OCI-LY1 (cell line): ENCODE results near the gene SSBP3.

Experiments used
- H2AFZ ChIP-seq: fragments of 200-600 bp; sonication (generic), shearing (Covaris generic); 2 replicates; pipeline ENCODE4 v1.6.0; 2014; ENCODE audit warnings: antibody characterized with exemption, mild to moderate bottlenecking, low read length
- H3F3A ChIP-seq: fragments of 200-600 bp; sonication (generic), shearing (Covaris generic); 2 replicates; pipeline ENCODE4 v1.6.0; 2014; ENCODE audit warnings: mild to moderate bottlenecking, antibody characterized with exemption, low read length, moderate library complexity; ENCODE audit not compliant: insufficient read depth
- H3K27ac ChIP-seq: fragments of 200-600 bp; sonication (generic); 2 replicates; pipeline ENCODE4 v1.5.1; 2014; ENCODE audit warnings: low read length, mixed run types, mild to moderate bottlenecking, low read depth; ENCODE audit not compliant: poor library complexity, severe bottlenecking
- H3K27me3 ChIP-seq: fragments of 200-600 bp; sonication (generic); 2 replicates; pipeline ENCODE4 v1.6.0; 2014; ENCODE audit warnings: antibody characterized with exemption, mild to moderate bottlenecking, low read length, moderate library complexity; ENCODE audit not compliant: insufficient read depth
- H3K36me3 ChIP-seq: fragments of 200-600 bp; sonication (generic); 2 replicates; pipeline ENCODE4 v1.6.1; 2014; ENCODE audit warnings: mild to moderate bottlenecking, antibody characterized with exemption, low read length, moderate library complexity, mixed read lengths; ENCODE audit not compliant: insufficient read depth
- H3K4me1 ChIP-seq: fragments of 200-600 bp; sonication (generic); 2 replicates; pipeline ENCODE4 v1.5.1; 2014; ENCODE audit warnings: mild to moderate bottlenecking, low read length, moderate library complexity; ENCODE audit not compliant: insufficient read depth, severe bottlenecking
- H3K4me2 ChIP-seq: fragments of 200-600 bp; sonication (generic), shearing (Covaris generic); 2 replicates; pipeline ENCODE4 v1.6.1; 2014; ENCODE audit warnings: low read length
- H3K4me3 ChIP-seq: fragments of 200-600 bp; sonication (generic); 2 replicates; pipeline ENCODE4 v1.5.1; 2014; ENCODE audit warnings: low read length, low read depth, mild to moderate bottlenecking, mixed read lengths; ENCODE audit not compliant: poor library complexity, severe bottlenecking
- H3K79me2 ChIP-seq: fragments of 200-600 bp; shearing (Covaris generic); 2 replicates; pipeline ENCODE4 v1.6.1; 2016; ENCODE audit warnings: mixed run types, low read length, mixed read lengths; ENCODE audit not compliant: insufficient read depth
- H3K9ac ChIP-seq: fragments of 200-600 bp; sonication (generic), shearing (Covaris generic); 2 replicates; pipeline ENCODE4 v1.6.1; 2014; ENCODE audit warnings: mild to moderate bottlenecking, low read length, mixed read lengths
- H3K9me2 ChIP-seq: fragments of 200-600 bp; sonication (generic), shearing (Covaris generic); 2 replicates; pipeline ENCODE4 v1.6.1; 2014; ENCODE audit warnings: low read depth, mild to moderate bottlenecking, low read length, mixed read lengths
- H3K9me3 ChIP-seq: fragments of 200-600 bp; shearing (Covaris generic); 2 replicates; pipeline ENCODE4 v1.6.1; 2014; ENCODE audit warnings: low read length, mixed read lengths
- H4K20me1 ChIP-seq: fragments of 200-600 bp; sonication (generic), shearing (Covaris generic); 2 replicates; pipeline ENCODE4 v1.6.0; 2016; ENCODE audit warnings: mild to moderate bottlenecking, low read length; ENCODE audit not compliant: insufficient read depth
- EZH2 ChIP-seq: fragments of 200-600 bp; sonication (generic), shearing (Covaris generic); IDR thresholded peaks from 2 replicates; pipeline ENCODE4 v1.8.0; 2017; ENCODE audit warnings: borderline replicate concordance, mixed run types, mild to moderate bottlenecking, antibody characterized with exemption, low read length, moderate library complexity, mixed read lengths
- TF ChIP-seq, protein P1 (sequence below): fragments of 200-600 bp; sonication (generic), shearing (Covaris generic); IDR thresholded peaks from 2 replicates; pipeline ENCODE4 v1.5.1; 2017; ENCODE audit warnings: mild to moderate bottlenecking, antibody characterized with exemption, low read length, moderate library complexity, mixed read lengths

SSBP3 gene

GRCh38 chr1:54267815-54268761 is 138.1 kb downstream of the SSBP3 start:
- Histone ChIP-seq H3F3A (no peaks in the 10 kb centered on the region), H3K27me3 (no peaks in the 10 kb centered on the region), H3K79me2 (no peaks in the 10 kb centered on the region), H3K4me1 (peaks cover 7% of the 10 kb centered on the region), H2AFZ (no peak overlapping the region), H3K9ac (no peak overlapping the region), H4K20me1 (no peaks in the 10 kb centered on the region), H3K9me2 (no peaks in the 10 kb centered on the region), H3K36me3 (no peaks in the 10 kb centered on the region), H3K4me3 (no peak overlapping the region), H3K27ac (no peak overlapping the region), H3K4me2 (no peak overlapping the region), H3K9me3 (no peaks in the 10 kb centered on the region)
- TF ChIP-seq, protein P1, sequence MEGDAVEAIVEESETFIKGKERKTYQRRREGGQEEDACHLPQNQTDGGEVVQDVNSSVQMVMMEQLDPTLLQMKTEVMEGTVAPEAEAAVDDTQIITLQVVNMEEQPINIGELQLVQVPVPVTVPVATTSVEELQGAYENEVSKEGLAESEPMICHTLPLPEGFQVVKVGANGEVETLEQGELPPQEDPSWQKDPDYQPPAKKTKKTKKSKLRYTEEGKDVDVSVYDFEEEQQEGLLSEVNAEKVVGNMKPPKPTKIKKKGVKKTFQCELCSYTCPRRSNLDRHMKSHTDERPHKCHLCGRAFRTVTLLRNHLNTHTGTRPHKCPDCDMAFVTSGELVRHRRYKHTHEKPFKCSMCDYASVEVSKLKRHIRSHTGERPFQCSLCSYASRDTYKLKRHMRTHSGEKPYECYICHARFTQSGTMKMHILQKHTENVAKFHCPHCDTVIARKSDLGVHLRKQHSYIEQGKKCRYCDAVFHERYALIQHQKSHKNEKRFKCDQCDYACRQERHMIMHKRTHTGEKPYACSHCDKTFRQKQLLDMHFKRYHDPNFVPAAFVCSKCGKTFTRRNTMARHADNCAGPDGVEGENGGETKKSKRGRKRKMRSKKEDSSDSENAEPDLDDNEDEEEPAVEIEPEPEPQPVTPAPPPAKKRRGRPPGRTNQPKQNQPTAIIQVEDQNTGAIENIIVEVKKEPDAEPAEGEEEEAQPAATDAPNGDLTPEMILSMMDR = no peak
- no peak for TF ChIP-seq EZH2

GRCh38 chr1:54266908-54267307 is 139.3 kb downstream of the SSBP3 start:
- no peaks in the 10 kb centered on the region for H3K4me1 ChIP-seq
- no peak overlapping the region for H3K9ac ChIP-seq
- no peaks in the 10 kb centered on the region for H3K27me3 ChIP-seq
- TF ChIP-seq, protein P1 = no peak
- no peak for TF ChIP-seq EZH2
- no peak overlapping the region for H2AFZ ChIP-seq
- H3K36me3 ChIP-seq = no peaks in the 10 kb centered on the region
- H3K4me3 ChIP-seq = no peak overlapping the region
- no peaks in the 10 kb centered on the region for H3K9me3 ChIP-seq
- H3K9me2 ChIP-seq = no peaks in the 10 kb centered on the region
- H3K79me2 ChIP-seq = no peaks in the 10 kb centered on the region
- H4K20me1 ChIP-seq = no peaks in the 10 kb centered on the region
- no peak overlapping the region for H3K4me2 ChIP-seq
- H3K27ac ChIP-seq = no peak overlapping the region
- no peaks in the 10 kb centered on the region for H3F3A ChIP-seq

- Histone ChIP-seq H3K27ac (no peak overlapping the region), H3K9me3 (no peaks in the 10 kb centered on the region), H3K4me1 (no peaks in the 10 kb centered on the region), H3K4me3 (no peak overlapping the region), H3K9ac (no peak overlapping the region), H3K27me3 (no peaks in the 10 kb centered on the region), H3K4me2 (no peak overlapping the region), H4K20me1 (no peaks in the 10 kb centered on the region), H3F3A (no peaks in the 10 kb centered on the region), H3K79me2 (no peaks in the 10 kb centered on the region), H3K9me2 (no peaks in the 10 kb centered on the region), H2AFZ (no peak overlapping the region), H3K36me3 (no peaks in the 10 kb centered on the region)
- TF ChIP-seq, protein P1 = no peak
- no peak for TF ChIP-seq EZH2
Measured at GRCh38 chr1:54266195-54266594, 140.0 kb downstream of the SSBP3 start.
